ENCODE measurements around the gene RNF4. TPM values are rescaled to one million over a fixed set of nuclear protein-coding genes. Genes with fewer than 3 reads are reported as not detected.

Gene RNF4
- total and polyA plus RNA-seq, 4 donors: 14.8 to 54.7 (median 41.1) TPM

DNA sequence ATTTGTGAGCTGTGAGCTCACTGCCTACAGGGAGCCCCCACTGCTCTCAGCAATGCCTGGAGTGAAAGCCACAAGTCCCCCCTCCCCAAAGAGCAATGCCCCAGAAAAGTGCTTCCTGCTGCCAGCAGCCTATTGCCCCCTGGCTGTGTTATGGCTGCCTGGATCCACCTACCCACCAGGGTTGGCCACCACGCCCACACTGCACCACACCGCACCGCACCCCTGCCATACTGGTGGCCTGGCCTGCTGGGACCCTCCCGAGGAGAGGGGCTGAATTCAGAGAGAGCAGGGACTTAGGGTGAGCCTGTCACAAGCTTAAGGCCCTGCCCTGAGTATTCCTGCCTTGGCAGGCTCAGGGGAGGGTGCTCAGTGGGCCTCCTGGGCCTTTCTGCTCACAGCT, 45.8 kb upstream of the RNF4 start:
- peaks cover 0 to 2% (median 0%) of the 10 kb centered on the region in 4 donors for H3K9me3 ChIP-seq (ENCODE audit: control insufficient read depth in 4 of 4, insufficient read depth in 3 of 4, low read length in 3 of 4)
- H3K27me3 ChIP-seq (ENCODE audit: control insufficient read depth in 3 of 3, insufficient read depth in 3 of 3, low read length in 2 of 3): peaks cover 0 to 30% (median 28%) of the 10 kb centered on the region in 3 donors
- no peaks in the 10 kb centered on the region for H3K36me3 ChIP-seq (ENCODE audit: control insufficient read depth in 4 of 4, insufficient read depth in 4 of 4, low read length in 4 of 4)
- WGBS, 2 donors: 77 to 86% methylated on average over 4 of the region's 4 CpGs
- H3K27ac ChIP-seq (ENCODE audit: low read depth in 1 of 2, low read length in 1 of 2): no peak overlapping the region
- H3K9ac ChIP-seq (ENCODE audit: insufficient read depth in 1 of 2, low read length in 2 of 2): no peak overlapping the region
- peaks cover 0 to 11% (median 0%) of the 10 kb centered on the region in 5 donors for H3K4me1 ChIP-seq (ENCODE audit: control insufficient read depth in 5 of 5, insufficient read depth in 5 of 5, low read length in 5 of 5)
- no peak overlapping the region for H3K4me3 ChIP-seq
- DNase-seq (no peak), ATAC-seq (ENCODE audit: insufficient read depth, low FRiP score) (no peak)
- TF ChIP-seq, protein P1, sequence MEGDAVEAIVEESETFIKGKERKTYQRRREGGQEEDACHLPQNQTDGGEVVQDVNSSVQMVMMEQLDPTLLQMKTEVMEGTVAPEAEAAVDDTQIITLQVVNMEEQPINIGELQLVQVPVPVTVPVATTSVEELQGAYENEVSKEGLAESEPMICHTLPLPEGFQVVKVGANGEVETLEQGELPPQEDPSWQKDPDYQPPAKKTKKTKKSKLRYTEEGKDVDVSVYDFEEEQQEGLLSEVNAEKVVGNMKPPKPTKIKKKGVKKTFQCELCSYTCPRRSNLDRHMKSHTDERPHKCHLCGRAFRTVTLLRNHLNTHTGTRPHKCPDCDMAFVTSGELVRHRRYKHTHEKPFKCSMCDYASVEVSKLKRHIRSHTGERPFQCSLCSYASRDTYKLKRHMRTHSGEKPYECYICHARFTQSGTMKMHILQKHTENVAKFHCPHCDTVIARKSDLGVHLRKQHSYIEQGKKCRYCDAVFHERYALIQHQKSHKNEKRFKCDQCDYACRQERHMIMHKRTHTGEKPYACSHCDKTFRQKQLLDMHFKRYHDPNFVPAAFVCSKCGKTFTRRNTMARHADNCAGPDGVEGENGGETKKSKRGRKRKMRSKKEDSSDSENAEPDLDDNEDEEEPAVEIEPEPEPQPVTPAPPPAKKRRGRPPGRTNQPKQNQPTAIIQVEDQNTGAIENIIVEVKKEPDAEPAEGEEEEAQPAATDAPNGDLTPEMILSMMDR (IDR thresholded peaks at IDR 0.05; ENCODE audit: control extremely low read depth, extremely low read depth): no peak

DNA sequence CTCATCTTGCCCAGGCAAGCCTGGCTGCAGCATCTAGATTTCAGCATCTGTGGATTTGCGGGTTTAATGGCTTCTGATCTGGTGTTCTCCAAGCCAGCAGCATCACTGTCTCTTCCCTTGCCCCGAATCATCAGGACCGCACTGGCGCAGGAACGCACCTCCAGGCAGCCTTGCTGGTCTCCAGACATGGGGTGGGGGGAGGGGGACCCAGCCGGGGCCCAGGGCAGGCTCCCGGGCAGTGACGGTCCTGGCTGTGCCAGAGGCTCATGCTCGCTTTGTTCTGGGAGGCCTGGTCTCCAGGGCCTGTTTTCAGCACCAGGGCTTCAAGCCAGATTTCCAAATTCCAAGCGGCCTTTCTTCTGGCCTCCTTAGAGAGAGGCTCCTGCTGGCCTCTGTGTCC, 45.2 kb upstream of the RNF4 start:
- peaks cover 0 to 2% (median 0%) of the 10 kb centered on the region in 4 donors for H3K9me3 ChIP-seq (ENCODE audit: control insufficient read depth in 4 of 4, insufficient read depth in 3 of 4, low read length in 3 of 4)
- H3K9ac ChIP-seq (ENCODE audit: insufficient read depth in 1 of 2, low read length in 2 of 2): no peak overlapping the region
- ATAC-seq (ENCODE audit: insufficient read depth, low FRiP score) (no peak), DNase-seq (no peak)
- H3K4me1 ChIP-seq (ENCODE audit: control insufficient read depth in 5 of 5, insufficient read depth in 5 of 5, low read length in 5 of 5): peaks cover 0 to 10% (median 0%) of the 10 kb centered on the region in 5 donors
- no peaks in the 10 kb centered on the region for H3K36me3 ChIP-seq (ENCODE audit: control insufficient read depth in 4 of 4, insufficient read depth in 4 of 4, low read length in 4 of 4)
- peaks cover 0 to 30% (median 28%) of the 10 kb centered on the region in 3 donors for H3K27me3 ChIP-seq (ENCODE audit: control insufficient read depth in 3 of 3, insufficient read depth in 3 of 3, low read length in 2 of 3)
- TF ChIP-seq, protein P1 (IDR thresholded peaks at IDR 0.05; ENCODE audit: control extremely low read depth, extremely low read depth): no peak
- no peak overlapping the region for H3K27ac ChIP-seq (ENCODE audit: low read depth in 1 of 2, low read length in 1 of 2)
- no peak overlapping the region for H3K4me3 ChIP-seq
- WGBS, 2 donors: 84 to 87% methylated on average over 10 of the region's 10 CpGs

DNA sequence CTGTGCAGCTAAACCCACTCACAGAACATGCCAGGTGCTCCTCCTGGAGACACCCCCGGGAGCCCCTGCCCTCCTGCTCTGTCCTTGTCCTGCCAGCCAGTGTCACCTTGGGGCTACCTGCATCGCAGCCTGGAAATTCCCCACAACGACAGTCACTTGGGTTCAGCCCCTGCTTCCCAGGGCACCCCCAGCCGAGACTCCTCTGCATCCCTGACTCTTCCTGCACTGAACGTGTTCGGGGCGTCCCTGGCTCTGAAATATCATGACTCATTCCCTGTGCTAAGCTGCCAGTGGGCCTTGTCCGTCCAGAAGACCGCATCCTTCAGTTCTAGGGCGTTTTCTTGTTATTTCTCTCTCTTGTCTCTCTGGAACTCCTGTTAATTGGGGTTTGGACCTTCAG, 44.3 kb upstream of the RNF4 start:
- Histone ChIP-seq H3K9ac (ENCODE audit: insufficient read depth in 1 of 2, low read length in 2 of 2) (no peak overlapping the region), H3K4me3 (no peak overlapping the region), H3K27ac (ENCODE audit: low read depth in 1 of 2, low read length in 1 of 2) (no peak overlapping the region), H3K36me3 (ENCODE audit: control insufficient read depth in 4 of 4, insufficient read depth in 4 of 4, low read length in 4 of 4) (no peaks in the 10 kb centered on the region), H3K4me1 (ENCODE audit: control insufficient read depth in 5 of 5, insufficient read depth in 5 of 5, low read length in 5 of 5) (peaks cover 0 to 1% (median 0%) of the 10 kb centered on the region in 5 donors), H3K27me3 (ENCODE audit: control insufficient read depth in 3 of 3, insufficient read depth in 3 of 3, low read length in 2 of 3) (peaks cover 0 to 24% (median 21%) of the 10 kb centered on the region in 3 donors), H3K9me3 (ENCODE audit: control insufficient read depth in 4 of 4, insufficient read depth in 3 of 4, low read length in 3 of 4) (no peaks in the 10 kb centered on the region)
- no peak for DNase-seq
- TF ChIP-seq, protein P1 (IDR thresholded peaks at IDR 0.05; ENCODE audit: control extremely low read depth, extremely low read depth): no peak
- ATAC-seq (ENCODE audit: insufficient read depth, low FRiP score): no peak
- 86 to 89% methylated on average over 10 of the region's 10 CpGs for WGBS, 2 donors
